GM12878 (cell line): Measurements from ENCODE around the gene KLHL30. TPM values are rescaled to one million over a fixed set of nuclear protein-coding genes. Genes with fewer than 3 reads are reported as not detected.

ENCODE experiments used
- ATAC-seq: fragments of 200-7000 bp; cut with Tn5 transposase; 3 replicates; pipeline ENCODE4 v1.9.1; 2020; ENCODE audit warnings: mild to moderate bottlenecking, moderate library complexity
- BruUV-seq: library from RNA; stranded (reverse); fragments of 400-500 nt; replicated peaks from 2 replicates; lab custom pipeline; 2021; lab: Mats Ljungman, UMichigan
- CTCF ChIA-PET: fragments of 300-600 bp; sonication (Branson Sonifier 250); formaldehyde crosslinking; extraction: SDS; loops from one replicate; lab custom pipeline; 2021; ENCODE audit warnings: inconsistent platforms; lab: Yijun Ruan, JAX
- POLR2A ChIA-PET: fragments of 350-600 bp; formaldehyde crosslinking; extraction: SDS; loops from one replicate; lab custom pipeline; 2021; ENCODE audit warnings: inconsistent platforms; lab: Charles Lee
- RAD21 ChIA-PET: fragments of 300-600 bp; sonication (Branson Sonifier 250); formaldehyde crosslinking; loops from one replicate; lab custom pipeline; 2023; ENCODE audit warnings: antibody characterized with exemption; ENCODE audit not compliant: unreplicated experiment; lab: Charles Lee
- SMC1A ChIA-PET: fragments of 300-600 bp; sonication (Branson Sonifier 250); formaldehyde crosslinking; loops from one replicate; lab custom pipeline; 2023; ENCODE audit not compliant: unreplicated experiment, uncharacterized antibody; lab: Charles Lee
- DNase-seq: peaks from one replicate; pipeline ENCODE4 v3.0.0-alpha.2; 2011; ENCODE audit warnings: low read depth, low spot score
- FAIRE-seq: peaks from 3 replicates; lab custom pipeline; 2011; peaks lifted over from hg19 to GRCh38; lab: Jason Lieb, UNC
- H2AFZ ChIP-seq: 2 replicates; pipeline ENCODE4 v1.6.0; 2011; ENCODE audit warnings: low read depth, low read length, control low read depth; ENCODE audit not compliant: control insufficient read depth
- H3K27ac ChIP-seq: 2 replicates; pipeline ENCODE4 v1.5.1; 2011; ENCODE audit warnings: control low read depth; ENCODE audit not compliant: control insufficient read depth, insufficient read depth
- H3K27me3 ChIP-seq, 2 experiments: replicated peaks in 1 of 2; 2 replicates each; pipeline versions ENCODE4 v1.6.0 to v1.6.1; 2011; ENCODE audit warnings: low read length in 1 of 2; ENCODE audit not compliant: control insufficient read depth in 2 of 2, insufficient read depth in 2 of 2
- H3K36me3 ChIP-seq, 2 experiments: 2 replicates each; pipeline ENCODE4 v1.5.1; 2011; ENCODE audit warnings: low read length in 1 of 2; ENCODE audit not compliant: control insufficient read depth in 2 of 2, insufficient read depth in 2 of 2
- H3K4me1 ChIP-seq: 2 replicates; pipeline ENCODE4 v1.6.1; 2011; ENCODE audit warnings: mild to moderate bottlenecking, low read length, moderate library complexity, mixed read lengths; ENCODE audit not compliant: control insufficient read depth, insufficient read depth
- H3K4me2 ChIP-seq: 2 replicates; pipeline ENCODE4 v1.6.0; 2011; ENCODE audit warnings: control low read depth; ENCODE audit not compliant: control insufficient read depth, insufficient read depth
- H3K4me3 ChIP-seq: fragments of 200-600 bp; sonication (generic); 2 replicates; pipeline ENCODE4 v1.5.1; 2016
- H3K79me2 ChIP-seq: 2 replicates; pipeline ENCODE4 v1.6.0; 2011; ENCODE audit warnings: low read length; ENCODE audit not compliant: control insufficient read depth, insufficient read depth
- H3K9ac ChIP-seq: 2 replicates; pipeline ENCODE4 v1.8.0; 2011; ENCODE audit warnings: low read length, control low read depth, mixed read lengths; ENCODE audit not compliant: control insufficient read depth, insufficient read depth
- H3K9me3 ChIP-seq: replicated peaks from 3 replicates; pipeline ENCODE4 v1.5.1; 2011; ENCODE audit warnings: mild to moderate bottlenecking, low read length; ENCODE audit not compliant: control insufficient read depth, insufficient read depth
- H4K20me1 ChIP-seq: 2 replicates; pipeline ENCODE4 v1.6.0; 2011; ENCODE audit not compliant: control insufficient read depth, insufficient read depth
- ASH2L ChIP-seq: fragments of 300-600, 200-600 bp; sonication (generic); IDR thresholded peaks from 2 replicates; pipeline ENCODE4 v1.6.1; 2017; ENCODE audit warnings: low read depth, mild to moderate bottlenecking, borderline replicate concordance
- CREB1 ChIP-seq: IDR thresholded peaks from 2 replicates; pipeline ENCODE4 v1.6.1; 2012; ENCODE audit warnings: low read depth, mild to moderate bottlenecking, inconsistent platforms
- GABPA ChIP-seq: IDR thresholded peaks from 2 replicates; pipeline ENCODE4 v1.6.1; 2014; ENCODE audit warnings: antibody characterized with exemption, low read depth, mild to moderate bottlenecking, inconsistent platforms
- GATAD2B ChIP-seq: fragments of 450-650 bp; conservative IDR thresholded peaks from 2 replicates; pipeline ENCODE4 v1.6.1; 2017; ENCODE audit warnings: low read depth, mild to moderate bottlenecking, moderate library complexity
- IKZF2 ChIP-seq, 2 experiments: fragments of 450-650 bp; IDR thresholded peaks; 2 replicates each; pipeline ENCODE4 v1.6.1; 2017; ENCODE audit warnings: mild to moderate bottlenecking in 2 of 2, moderate library complexity in 2 of 2
- JUND ChIP-seq: IDR thresholded peaks from 2 replicates; pipeline ENCODE4 v1.6.1; 2012; ENCODE audit warnings: low read depth, mild to moderate bottlenecking, low read length, improper control_type of control experiment, moderate library complexity
- NFYA ChIP-seq: IDR thresholded peaks from 2 replicates; pipeline ENCODE4 v1.6.1; 2011; ENCODE audit warnings: low read depth, mild to moderate bottlenecking, low read length, improper control_type of control experiment, borderline replicate concordance
- NR2C2 ChIP-seq: IDR thresholded peaks from 2 replicates; pipeline ENCODE4 v1.6.1; 2011; ENCODE audit warnings: borderline replicate concordance, low read depth; ENCODE audit not compliant: control insufficient read depth, insufficient read length
- POU2F2 ChIP-seq: IDR thresholded peaks from 3 replicates; pipeline ENCODE4 v1.6.1; 2011; ENCODE audit warnings: low read depth, mild to moderate bottlenecking, low read length, borderline replicate concordance
- RAD51 ChIP-seq: fragments of 450-650 bp; IDR thresholded peaks from 2 replicates; pipeline ENCODE4 v1.6.1; 2016; ENCODE audit warnings: moderate library complexity, mild to moderate bottlenecking, inconsistent platforms
- RCOR1 ChIP-seq: conservative IDR thresholded peaks from 2 replicates; pipeline ENCODE4 v1.6.1; 2012; ENCODE audit warnings: low read depth, low read length, improper control_type of control experiment
- SREBF1 ChIP-seq: IDR thresholded peaks from 2 replicates; pipeline ENCODE4 v1.6.1; 2012; ENCODE audit warnings: mild to moderate bottlenecking, low read length
- WGBS: methylation state at CpG from one replicate; pipeline ENCODE4 v1.1.6; 2016; ENCODE audit warnings: low lambda C conversion rate; ENCODE audit not compliant: insufficient replicate concordance, insufficient coverage; ENCODE audit errors: missing lambda C conversion rate; 5-methylcytosine and 5-hydroxymethylcytosine counted together
- in situ Hi-C: fragments of 300-500 bp; cut with MboI; formaldehyde crosslinking; loops from 9 replicates; pipeline ENCODE4 v1.14.3; 2018; ENCODE audit warnings: mixed read lengths
- intact Hi-C: fragments of 100-400 bp; cut with micrococcal nuclease; formaldehyde crosslinking; loops from one replicate; pipeline ENCODE4 v1.14.2; 2022; ENCODE audit not compliant: unreplicated experiment
- polyA plus RNA-seq, 11 experiments: library from polyadenylated mRNA; depleted of rRNA in 4 of 11; unstranded in 6 of 11; stranded (reverse) in 5 of 11; fragments of >200 nt; fragmentation: Nextera tagmentation in 4 of 11; fragmentation: Illumina TruSeq in 1 of 11; extraction: Ambion mirVana in 4 of 11; extraction: Trizol in 1 of 11; gene quantifications; 1 replicate in 1 of 11; 2 replicates in 10 of 11; pipeline versions ENCODE4 v1.2.1 to v1.2.3, GENCODE V29; 2011 to 2016; ENCODE audit warnings: inconsistent platforms in 2 of 11, missing spikeins in 2 of 11, low read depth in 1 of 11
- total RNA-seq, 4 experiments: library from RNA; depleted of rRNA in 3 of 4; stranded (reverse); fragments of >200 nt in 3 of 4; fragmentation: Illumina TruSeq in 1 of 4; extraction: Trizol in 1 of 4; gene quantifications; 2 replicates each; pipeline versions ENCODE4 v1.2.1 to v1.2.3, GENCODE V29; 2013 to 2021

KLHL30 gene
- total and polyA plus RNA-seq, 10 of the 15 experiments (the other 5 are each of a cell fraction or from before 2014, with no cell fraction given), result 0.03 TPM; not detected in 9

DNA sequence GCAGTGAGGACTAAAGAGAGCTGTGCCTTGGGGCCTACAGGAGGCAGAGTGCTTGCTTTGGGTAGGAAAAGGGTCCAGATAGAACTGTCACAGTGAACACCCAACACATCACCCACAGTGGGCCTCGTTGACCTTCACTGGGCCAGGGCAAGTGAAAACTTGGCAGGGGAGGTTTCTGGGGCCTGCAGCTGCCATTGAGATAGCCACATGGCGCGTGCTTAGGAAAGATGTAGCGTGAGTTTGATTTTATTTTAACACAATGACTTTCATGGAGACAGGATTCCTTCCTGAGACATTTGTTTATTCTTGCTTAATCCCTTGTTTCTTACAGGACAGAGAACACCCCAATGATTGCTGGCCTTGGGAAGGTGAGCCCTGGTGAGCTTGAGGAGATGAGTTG is 47.6 kb upstream of the KLHL30 start:
- RAD21 ChIA-PET, result no interaction called here
- no peak overlapping the region for H3K27ac ChIP-seq
- no peak for ATAC-seq
- no peak overlapping the region for H2AFZ ChIP-seq
- peaks cover 1 to 2% of the 10 kb centered on the region in 2 experiments; a peak in 3 of 4 replicates for H3K36me3 ChIP-seq
- H3K9me3 ChIP-seq, result no peaks in the 10 kb centered on the region
- SMC1A ChIA-PET, result no interaction called here
- POLR2A ChIA-PET, result no interaction called here
- no peaks in the 10 kb centered on the region for H3K4me1 ChIP-seq
- in situ Hi-C loops, result no loop called here
- TF ChIP-seq GATAD2B, result no peak
- TF ChIP-seq RAD51, result no peak
- no peak for TF ChIP-seq SREBF1
- TF ChIP-seq, all 136 proteins: peak for 0
- CTCF ChIA-PET, result no interaction called here
- no TSS peak for BruUV-seq
- no peak for FAIRE-seq
- 83% methylated on average over 4 of the region's 4 CpGs for WGBS
- Histone ChIP-seq H3K79me2 (no peaks in the 10 kb centered on the region), H3K9ac (no peak overlapping the region), H3K4me2 (no peak overlapping the region), H3K27me3 (no peaks in the 10 kb centered on the region), H3K4me3 (no peak overlapping the region), H4K20me1 (no peaks in the 10 kb centered on the region)
- intact Hi-C loops, result no loop called here
- DNase-seq, result no peak

GRCh38 chr2:238091436-238092060 is 46.9 kb upstream of the KLHL30 start:
- Histone ChIP-seq H3K9ac (no peak overlapping the region), H3K27me3 (no peaks in the 10 kb centered on the region), H2AFZ (no peak overlapping the region), H3K36me3 (peaks cover 1 to 2% of the 10 kb centered on the region in 2 experiments; a peak in 3 of 4 replicates), H3K9me3 (no peaks in the 10 kb centered on the region), H3K4me1 (no peaks in the 10 kb centered on the region), H3K4me2 (no peak overlapping the region), H3K79me2 (no peaks in the 10 kb centered on the region), H3K4me3 (no peak overlapping the region), H4K20me1 (no peaks in the 10 kb centered on the region), H3K27ac (no peak overlapping the region)
- ChIA-PET RAD21 (no interaction called here), POLR2A (no interaction called here), SMC1A (no interaction called here), CTCF (no interaction called here)
- in situ Hi-C loops, result no loop called here
- intact Hi-C loops, result no loop called here
- ATAC-seq (no peak), DNase-seq (no peak), FAIRE-seq (no peak)
- TF ChIP-seq JUND (no peak), GABPA (no peak), NR2C2 (no peak), RAD51 (no peak), RCOR1 (no peak), IKZF2 (IDR thresholded peaks at IDR 0.05) (no peak), NFYA (no peak), CREB1 (no peak), ASH2L (no peak), POU2F2 (no peak)
- 91% methylated on average over 16 of the region's 16 CpGs for WGBS
- no TSS peak for BruUV-seq
